Thyroid gland (tissue), 4 donors: ENCODE results near the gene ASXL1. TPM values are rescaled to one million over a fixed set of nuclear protein-coding genes. Genes with fewer than 3 reads are reported as not detected.

Source experiments
- DNase-seq, 2 donors: peaks; one replicate each; pipeline ENCODE4 v3.0.0-alpha.2; 2019
- H3K27ac ChIP-seq, 3 donors: fragments of 200-600 bp; sonication (generic); 1 replicate in 2 of 3; 2 replicates in 1 of 3; pipeline ENCODE4 v1.5.1; 2016 to 2019; ENCODE audit warnings: mild to moderate bottlenecking in 1 of 3, moderate library complexity in 1 of 3
- H3K27me3 ChIP-seq: fragments of 200-600 bp; sonication (generic); one replicate; pipeline ENCODE4 v1.5.1; 2019
- H3K36me3 ChIP-seq, 2 donors: fragments of 200-600 bp; sonication (generic); one replicate each; pipeline ENCODE4 v1.5.1; 2016 to 2019
- H3K4me1 ChIP-seq, 2 donors: fragments of 200-600 bp; sonication (generic); one replicate each; pipeline ENCODE4 v1.5.1; 2017 to 2019
- H3K4me3 ChIP-seq, 3 donors: fragments of 200-600 bp; sonication (generic); replicated peaks in 1 of 3; 1 replicate in 2 of 3; 2 replicates in 1 of 3; pipeline ENCODE4 v1.5.1; 2016; ENCODE audit warnings: mild to moderate bottlenecking in 1 of 3
- H3K9me3 ChIP-seq: fragments of 200-600 bp; sonication (generic); one replicate; pipeline ENCODE4 v1.5.1; 2017
- POLR2A ChIP-seq, 2 donors: fragments of 450-650 bp; IDR thresholded peaks; one replicate each; pipeline ENCODE4 v1.6.1; 2017; ENCODE audit warnings: antibody characterized with exemption in 2 of 2, mild to moderate bottlenecking in 2 of 2, moderate library complexity in 1 of 2
- WGBS, 2 donors: methylation state at CpG; one replicate each; pipeline ENCODE4 v1.1.5; 2017; 5-methylcytosine and 5-hydroxymethylcytosine counted together
- intact Hi-C: fragments of 100-400 bp; cut with DNase I; formaldehyde crosslinking; loops from one replicate; pipeline ENCODE4 v1.15.1; 2023
- total RNA-seq, 4 donors: library from RNA; depleted of rRNA; stranded (reverse); fragments of >200 nt; gene quantifications; one replicate each; pipeline ENCODE4 v1.2.3, GENCODE V29; 2016
- TF ChIP-seq, protein P1 (sequence below), 6 experiments: fragments of 200-600 bp in 3 of 6; fragments of 450-650 bp in 3 of 6; sonication (generic) in 3 of 6; IDR thresholded peaks; one replicate each; pipeline ENCODE4 v1.5.1; 2016 to 2019; ENCODE audit warnings: antibody characterized with exemption in 6 of 6, mild to moderate bottlenecking in 2 of 6, inconsistent platforms in 1 of 6, moderate library complexity in 1 of 6

Gene ASXL1
- total RNA-seq, 4 donors from 2014 or later = 62.1 to 155 (median 67.5) TPM

DNA sequence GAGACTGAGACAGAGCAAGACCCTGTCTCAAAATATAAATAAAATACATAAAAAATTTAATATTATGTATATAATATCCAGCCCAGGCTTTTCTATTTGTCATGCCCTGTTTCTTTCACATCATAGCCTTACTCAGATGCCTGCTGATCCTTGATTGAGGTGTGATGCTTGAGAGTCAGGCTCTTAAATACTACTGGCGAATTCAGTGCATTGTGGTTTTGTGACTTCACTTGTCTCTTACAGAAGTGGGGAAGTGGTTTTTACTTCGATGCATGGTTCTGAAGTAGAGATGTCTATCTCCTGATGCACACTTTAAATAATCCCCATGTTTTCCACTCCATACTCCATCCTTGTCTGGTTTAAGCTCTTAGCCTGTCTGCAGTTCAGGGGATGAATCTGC is 29.1 kb downstream of the ASXL1 start:
- H3K27me3 ChIP-seq = no peaks in the 10 kb centered on the region
- H3K9me3 ChIP-seq = no peaks in the 10 kb centered on the region
- H3K36me3 ChIP-seq = peaks cover 4 to 7% of the 10 kb centered on the region in 2 donors
- no peak overlapping the region for H3K4me3 ChIP-seq
- DNase-seq = no peak
- no peak overlapping the region for H3K27ac ChIP-seq
- intact Hi-C loops = no loop called here
- TF ChIP-seq, protein P1, sequence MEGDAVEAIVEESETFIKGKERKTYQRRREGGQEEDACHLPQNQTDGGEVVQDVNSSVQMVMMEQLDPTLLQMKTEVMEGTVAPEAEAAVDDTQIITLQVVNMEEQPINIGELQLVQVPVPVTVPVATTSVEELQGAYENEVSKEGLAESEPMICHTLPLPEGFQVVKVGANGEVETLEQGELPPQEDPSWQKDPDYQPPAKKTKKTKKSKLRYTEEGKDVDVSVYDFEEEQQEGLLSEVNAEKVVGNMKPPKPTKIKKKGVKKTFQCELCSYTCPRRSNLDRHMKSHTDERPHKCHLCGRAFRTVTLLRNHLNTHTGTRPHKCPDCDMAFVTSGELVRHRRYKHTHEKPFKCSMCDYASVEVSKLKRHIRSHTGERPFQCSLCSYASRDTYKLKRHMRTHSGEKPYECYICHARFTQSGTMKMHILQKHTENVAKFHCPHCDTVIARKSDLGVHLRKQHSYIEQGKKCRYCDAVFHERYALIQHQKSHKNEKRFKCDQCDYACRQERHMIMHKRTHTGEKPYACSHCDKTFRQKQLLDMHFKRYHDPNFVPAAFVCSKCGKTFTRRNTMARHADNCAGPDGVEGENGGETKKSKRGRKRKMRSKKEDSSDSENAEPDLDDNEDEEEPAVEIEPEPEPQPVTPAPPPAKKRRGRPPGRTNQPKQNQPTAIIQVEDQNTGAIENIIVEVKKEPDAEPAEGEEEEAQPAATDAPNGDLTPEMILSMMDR (IDR thresholded peaks at IDR 0.05) = no peak
- TF ChIP-seq POLR2A (IDR thresholded peaks at IDR 0.05) = no peak
- WGBS, 2 donors = 66% methylated on average over 2 of the region's 2 CpGs
- peaks cover 24 to 26% of the 10 kb centered on the region in 2 donors for H3K4me1 ChIP-seq

DNA sequence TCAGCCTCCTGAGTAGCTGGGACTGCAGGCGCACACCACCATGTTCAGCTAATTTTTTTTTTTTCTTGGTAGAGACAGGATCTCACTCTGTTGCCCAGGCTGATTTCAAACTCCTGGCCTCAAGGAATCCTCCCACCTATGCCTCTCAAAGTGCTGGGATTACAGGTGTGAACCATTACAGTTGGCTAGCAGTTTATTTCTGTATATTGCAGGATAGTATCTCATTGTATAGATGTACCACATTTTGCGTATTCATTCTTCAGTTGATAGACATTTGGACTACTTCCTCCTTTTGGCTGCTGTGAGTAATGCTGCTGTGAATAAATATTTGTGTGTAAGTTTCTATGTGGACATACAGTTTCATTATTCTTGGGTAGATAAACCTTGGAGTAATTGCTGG is 32.9 kb downstream of the ASXL1 start:
- WGBS, 2 donors = 99 to 100% methylated on average over 2 of the region's 2 CpGs
- intact Hi-C loops = no loop called here
- TF ChIP-seq, protein P1 (IDR thresholded peaks at IDR 0.05) = no peak
- no peak for TF ChIP-seq POLR2A (IDR thresholded peaks at IDR 0.05)
- peaks cover 4 to 7% of the 10 kb centered on the region in 2 donors for H3K36me3 ChIP-seq
- DNase-seq = no peak
- H3K9me3 ChIP-seq = no peaks in the 10 kb centered on the region
- peaks cover 7% of the 10 kb centered on the region in 2 donors for H3K4me1 ChIP-seq
- no peak overlapping the region for H3K27ac ChIP-seq
- H3K27me3 ChIP-seq = no peaks in the 10 kb centered on the region
- H3K4me3 ChIP-seq = no peak overlapping the region

DNA sequence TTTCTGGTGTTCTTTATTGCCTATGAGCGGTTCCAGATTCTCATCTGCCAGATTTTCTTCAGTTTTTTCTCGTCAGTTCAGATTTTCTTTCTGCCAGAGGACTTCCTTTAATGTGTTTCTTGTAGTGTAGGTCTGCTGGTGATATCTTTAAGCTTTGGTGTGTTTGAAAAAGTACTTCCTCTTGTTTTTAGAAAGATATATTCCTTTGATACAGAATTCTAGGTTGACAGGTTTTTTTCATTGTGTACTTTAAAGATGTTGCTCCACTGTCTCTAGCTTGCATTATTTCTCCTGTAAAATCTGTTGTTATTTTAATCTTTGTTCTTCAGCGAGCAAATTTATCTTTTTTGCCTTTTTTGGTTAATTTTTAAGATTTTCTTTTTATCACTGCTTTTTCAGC is 36.9 kb downstream of the ASXL1 start:
- Histone ChIP-seq H3K4me1 (peaks cover 8 to 11% of the 10 kb centered on the region in 2 donors), H3K4me3 (no peak overlapping the region), H3K27ac (peak overlapping the region in 2 of 3 donors; percentile 23 to 56), H3K36me3 (peaks cover 4 to 7% of the 10 kb centered on the region in 2 donors), H3K27me3 (no peaks in the 10 kb centered on the region), H3K9me3 (no peaks in the 10 kb centered on the region)
- TF ChIP-seq POLR2A (IDR thresholded peaks at IDR 0.05) = no peak
- TF ChIP-seq, protein P1 (IDR thresholded peaks at IDR 0.05) = no peak
- DNase-seq = no peak
- 96 to 98% methylated on average over 3 of the region's 3 CpGs for WGBS, 2 donors
- intact Hi-C loops = no loop called here

DNA sequence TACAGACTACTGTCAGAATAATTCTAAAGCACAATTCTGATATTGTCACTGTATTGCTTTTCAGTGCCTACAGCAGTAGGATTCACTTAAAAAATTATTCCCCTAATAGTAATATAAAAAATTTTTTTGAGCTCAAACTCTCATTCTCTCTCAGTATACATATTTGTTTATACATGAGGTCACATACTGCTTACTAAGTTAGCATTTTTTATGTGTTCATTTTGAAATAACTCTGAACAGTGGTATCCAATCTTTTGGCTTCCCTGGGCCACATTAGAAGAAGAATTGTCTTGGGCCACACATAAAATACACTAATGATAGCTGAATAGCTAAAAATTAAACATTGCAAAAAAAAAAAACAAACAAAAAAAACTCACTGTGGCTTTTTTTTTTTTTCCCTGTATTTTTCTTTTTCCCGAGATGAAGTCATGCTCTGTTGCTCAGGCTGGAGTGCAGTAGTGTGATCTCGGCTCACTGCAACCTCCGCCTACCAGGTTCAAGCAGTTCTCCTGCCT is 38.6 kb downstream of the ASXL1 start:
- H3K4me3 ChIP-seq = no peak overlapping the region
- H3K27me3 ChIP-seq = no peaks in the 10 kb centered on the region
- H3K9me3 ChIP-seq = no peaks in the 10 kb centered on the region
- WGBS, 2 donors = 42 to 43% methylated on average over 3 of the region's 3 CpGs
- TF ChIP-seq POLR2A (IDR thresholded peaks at IDR 0.05) = no peak
- DNase-seq = peak in 1 of 2 donors; percentile 18
- H3K4me1 ChIP-seq = peaks cover 15 to 18% of the 10 kb centered on the region in 2 donors
- H3K27ac ChIP-seq = no peak overlapping the region
- no peaks in the 10 kb centered on the region for H3K36me3 ChIP-seq
- intact Hi-C loops = no loop called here

DNA sequence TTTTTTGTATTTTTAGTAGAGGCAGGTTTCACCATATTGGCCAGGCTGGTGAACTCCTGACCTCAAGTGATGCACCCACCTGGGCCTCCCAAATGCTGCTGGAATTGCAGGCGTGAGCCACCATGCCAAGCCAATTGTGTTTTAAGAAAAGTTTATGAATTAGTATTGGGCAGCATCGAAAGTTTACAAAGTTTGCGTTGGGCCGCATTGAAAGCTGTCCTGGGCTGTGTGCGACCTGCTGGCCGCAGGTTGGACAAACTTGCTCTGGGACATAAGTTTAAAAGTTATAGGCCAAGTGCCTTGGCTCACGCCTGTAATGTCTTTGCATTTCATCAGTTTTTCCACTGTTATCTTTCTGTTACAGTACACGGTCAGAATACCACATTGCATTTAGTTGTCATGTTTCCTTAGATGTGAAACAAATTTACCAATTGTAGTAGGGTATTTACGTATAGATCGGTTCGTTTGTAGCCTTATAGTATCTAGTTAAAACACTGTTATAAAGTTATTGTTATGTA is 39.5 kb downstream of the ASXL1 start:
- intact Hi-C loops = no loop called here
- H3K4me1 ChIP-seq = peaks cover 15 to 18% of the 10 kb centered on the region in 2 donors
- no peak for DNase-seq

More for the DNA sequence above, 39.5 kb downstream of the ASXL1 start:
- Histone ChIP-seq H3K27ac (no peak overlapping the region), H3K27me3 (no peaks in the 10 kb centered on the region), H3K4me3 (no peak overlapping the region), H3K9me3 (no peaks in the 10 kb centered on the region), H3K36me3 (no peaks in the 10 kb centered on the region)
- 95 to 97% methylated on average over 11 of the region's 11 CpGs for WGBS, 2 donors
- TF ChIP-seq POLR2A (IDR thresholded peaks at IDR 0.05) = no peak
- TF ChIP-seq, protein P1 (IDR thresholded peaks at IDR 0.05) = no peak
